WERI-Rb-1 (cell line): ENCODE data around the gene MLH1.

Source experiments
- DNase-seq: peaks from one replicate; pipeline ENCODE4 v3.0.0-alpha.2; 2020
- H3K27ac ChIP-seq: fragments of 250-450 bp; sonication (Bioruptor Pico); 2 replicates; pipeline ENCODE4 v1.5.1; 2020; ENCODE audit warnings: mild to moderate bottlenecking, moderate library complexity
- H3K27me3 ChIP-seq: fragments of 250-450 bp; sonication (Bioruptor Pico); 2 replicates; pipeline ENCODE4 v1.5.1; 2021; ENCODE audit warnings: mild to moderate bottlenecking, low read depth, moderate library complexity; ENCODE audit not compliant: insufficient read depth, severe bottlenecking
- H3K36me3 ChIP-seq: fragments of 250-450 bp; sonication (Bioruptor Pico); 2 replicates; pipeline ENCODE4 v1.5.1; 2020; ENCODE audit warnings: mild to moderate bottlenecking, moderate library complexity
- H3K4me3 ChIP-seq: 2 replicates; pipeline ENCODE4 v1.5.1; 2011; ENCODE audit warnings: low read depth, mild to moderate bottlenecking, control low read depth, low read length
- H3K9me3 ChIP-seq: fragments of 250-450 bp; sonication (Bioruptor Pico); 2 replicates; pipeline ENCODE4 v1.5.1; 2021; ENCODE audit warnings: mild to moderate bottlenecking, moderate library complexity; ENCODE audit not compliant: severe bottlenecking
- TF ChIP-seq, protein P1 (sequence below): IDR thresholded peaks from 2 replicates; pipeline ENCODE4 v1.5.1; 2011; ENCODE audit warnings: low read depth, mild to moderate bottlenecking, control low read depth, inconsistent platforms, low read length

The MLH1 gene

GRCh38 chr3:36954452-36955134 is 38.7 kb upstream of the MLH1 start:
- no peak overlapping the region for H3K27ac ChIP-seq
- no peaks in the 10 kb centered on the region for H3K27me3 ChIP-seq
- H3K9me3 ChIP-seq, result no peaks in the 10 kb centered on the region
- TF ChIP-seq, protein P1, sequence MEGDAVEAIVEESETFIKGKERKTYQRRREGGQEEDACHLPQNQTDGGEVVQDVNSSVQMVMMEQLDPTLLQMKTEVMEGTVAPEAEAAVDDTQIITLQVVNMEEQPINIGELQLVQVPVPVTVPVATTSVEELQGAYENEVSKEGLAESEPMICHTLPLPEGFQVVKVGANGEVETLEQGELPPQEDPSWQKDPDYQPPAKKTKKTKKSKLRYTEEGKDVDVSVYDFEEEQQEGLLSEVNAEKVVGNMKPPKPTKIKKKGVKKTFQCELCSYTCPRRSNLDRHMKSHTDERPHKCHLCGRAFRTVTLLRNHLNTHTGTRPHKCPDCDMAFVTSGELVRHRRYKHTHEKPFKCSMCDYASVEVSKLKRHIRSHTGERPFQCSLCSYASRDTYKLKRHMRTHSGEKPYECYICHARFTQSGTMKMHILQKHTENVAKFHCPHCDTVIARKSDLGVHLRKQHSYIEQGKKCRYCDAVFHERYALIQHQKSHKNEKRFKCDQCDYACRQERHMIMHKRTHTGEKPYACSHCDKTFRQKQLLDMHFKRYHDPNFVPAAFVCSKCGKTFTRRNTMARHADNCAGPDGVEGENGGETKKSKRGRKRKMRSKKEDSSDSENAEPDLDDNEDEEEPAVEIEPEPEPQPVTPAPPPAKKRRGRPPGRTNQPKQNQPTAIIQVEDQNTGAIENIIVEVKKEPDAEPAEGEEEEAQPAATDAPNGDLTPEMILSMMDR, result no peak
- H3K4me3 ChIP-seq, result no peak overlapping the region
- H3K36me3 ChIP-seq, result no peaks in the 10 kb centered on the region
- no peak for DNase-seq

DNA sequence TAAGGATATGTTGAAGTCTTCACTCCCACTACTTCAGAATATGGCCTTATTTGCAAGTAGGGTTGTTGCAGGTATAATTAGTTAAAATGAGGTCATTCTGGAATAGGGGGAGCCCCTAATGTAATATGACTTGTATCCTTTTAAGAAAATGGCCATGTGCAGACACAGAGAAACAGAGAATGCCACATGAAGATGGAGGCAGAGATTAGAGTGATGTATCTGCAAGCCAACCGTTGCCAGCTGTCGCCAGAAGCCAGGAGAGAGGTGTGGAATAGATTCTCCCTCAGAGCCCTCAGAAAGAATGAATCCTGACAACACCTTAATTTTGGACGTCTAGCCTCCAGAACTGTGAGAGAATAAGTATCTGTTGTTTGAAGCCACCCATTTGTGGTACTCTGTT is 37.2 kb upstream of the MLH1 start:
- DNase-seq, result no peak
- TF ChIP-seq, protein P1, result no peak

DNA sequence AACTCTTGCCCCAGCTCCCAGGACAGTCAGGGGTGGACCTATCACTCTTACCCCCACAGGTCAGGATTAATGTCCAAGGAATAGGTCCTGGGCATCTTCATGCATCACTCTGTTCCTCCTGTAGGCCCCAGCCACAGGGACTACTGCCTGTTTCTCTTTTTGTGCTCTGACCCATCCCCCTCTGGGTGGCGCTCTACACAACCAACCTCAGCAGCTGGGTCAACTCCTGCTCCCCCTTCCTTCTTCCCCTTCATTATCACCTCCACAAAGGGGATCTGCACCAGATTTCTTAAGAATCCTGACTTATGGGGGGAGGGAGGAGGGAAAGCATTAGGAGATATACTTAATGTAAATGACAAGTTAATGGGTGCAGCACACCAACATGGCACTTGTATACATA is 36.3 kb upstream of the MLH1 start:
- no peaks in the 10 kb centered on the region for H3K36me3 ChIP-seq
- TF ChIP-seq, protein P1, result peak; percentile 23; the same call in 1 of the 2 replicates
- DNase-seq, result no peak

More for the DNA sequence above, 37.2 kb upstream of the MLH1 start:
- Histone ChIP-seq H3K27me3 (no peaks in the 10 kb centered on the region), H3K4me3 (no peak overlapping the region), H3K36me3 (no peaks in the 10 kb centered on the region), H3K9me3 (no peaks in the 10 kb centered on the region), H3K27ac (no peak overlapping the region)

DNA sequence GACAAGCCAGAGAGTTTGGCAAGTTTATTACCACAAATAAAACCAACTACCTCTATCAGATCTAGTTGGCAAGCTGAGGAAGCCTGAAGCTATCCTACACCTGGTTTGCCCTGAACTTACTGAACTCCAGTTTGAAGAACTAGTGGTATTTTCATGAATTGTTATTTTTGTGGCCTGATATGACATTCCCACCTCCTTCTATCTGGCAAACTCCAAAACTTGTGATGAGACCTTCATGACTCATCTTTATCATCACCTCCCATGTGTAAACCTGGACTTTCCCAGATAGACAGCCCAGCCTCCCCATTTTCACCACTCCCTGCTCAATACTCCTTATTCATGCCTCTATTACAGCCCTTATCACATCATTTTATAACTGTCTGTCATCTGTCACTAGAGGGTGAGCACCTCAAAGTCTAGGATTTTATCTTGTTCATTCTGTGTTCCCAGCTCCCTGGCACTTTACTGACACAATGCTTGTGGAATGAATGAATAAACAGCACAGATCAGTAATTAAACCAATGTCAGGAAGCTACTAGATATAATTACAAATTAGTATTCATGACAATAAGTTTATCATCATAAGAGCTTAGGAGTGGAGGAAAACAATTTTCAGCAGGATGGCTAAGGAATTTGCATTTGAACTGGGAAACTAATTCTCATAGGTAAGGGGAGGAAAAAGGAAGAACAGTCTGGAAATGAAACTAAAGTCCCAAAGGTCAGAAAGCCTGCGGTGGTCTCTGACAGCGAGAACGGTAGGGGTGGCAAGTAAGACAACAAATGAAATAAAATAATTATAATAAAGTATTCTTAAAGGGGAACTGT is 35.2 kb upstream of the MLH1 start:
- no peak overlapping the region for H3K4me3 ChIP-seq
- no peak overlapping the region for H3K27ac ChIP-seq
- TF ChIP-seq, protein P1, result no peak
- no peaks in the 10 kb centered on the region for H3K36me3 ChIP-seq
- H3K9me3 ChIP-seq, result no peaks in the 10 kb centered on the region
- H3K27me3 ChIP-seq, result no peaks in the 10 kb centered on the region
- DNase-seq, result no peak

More for the DNA sequence above, 36.3 kb upstream of the MLH1 start:
- no peaks in the 10 kb centered on the region for H3K27me3 ChIP-seq
- H3K9me3 ChIP-seq, result no peaks in the 10 kb centered on the region
- H3K4me3 ChIP-seq, result no peak overlapping the region
- H3K27ac ChIP-seq, result no peak overlapping the region

DNA sequence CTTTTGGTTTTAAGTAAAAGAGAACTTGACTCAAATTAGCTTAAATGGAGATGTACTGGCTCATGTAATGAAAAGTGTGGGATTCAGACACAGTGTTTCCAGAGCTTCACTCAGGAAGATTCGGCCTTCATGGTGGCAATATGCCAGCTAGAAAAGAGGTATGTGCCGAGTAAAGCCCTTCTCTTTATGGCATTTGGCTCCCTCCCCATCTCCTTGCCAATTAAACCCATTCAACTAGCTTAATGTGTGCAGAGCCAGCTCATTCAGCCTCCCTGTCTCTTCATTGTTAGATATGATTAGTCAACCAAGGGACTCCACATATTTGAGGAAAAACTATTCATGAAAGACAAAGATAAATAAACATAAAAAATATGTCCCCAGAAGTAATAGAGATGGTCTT is 33.5 kb upstream of the MLH1 start:
- H3K4me3 ChIP-seq, result no peak overlapping the region
- H3K27ac ChIP-seq, result no peak overlapping the region
- H3K36me3 ChIP-seq, result no peaks in the 10 kb centered on the region
- H3K27me3 ChIP-seq, result no peaks in the 10 kb centered on the region
- no peaks in the 10 kb centered on the region for H3K9me3 ChIP-seq
- TF ChIP-seq, protein P1, result no peak
- no peak for DNase-seq
